OCI-LY7 (cell line): ENCODE data around the gene SETBP1.

Experiments used
- EZH2phosphoT487 ChIP-seq: fragments of 200-600 bp; sonication (generic); IDR thresholded peaks from 2 replicates; pipeline ENCODE4 v1.6.1; 2018; ENCODE audit warnings: low read depth, borderline replicate concordance, mild to moderate bottlenecking, mixed run types, antibody characterized with exemption, low read length, moderate library complexity, mixed read lengths
- TF ChIP-seq, protein P1 (sequence below): fragments of 200-600 bp; sonication (generic); conservative IDR thresholded peaks from 2 replicates; pipeline ENCODE4 v1.5.1; 2014; ENCODE audit warnings: mild to moderate bottlenecking, antibody characterized with exemption, low read length, moderate library complexity, mixed read lengths

DNA sequence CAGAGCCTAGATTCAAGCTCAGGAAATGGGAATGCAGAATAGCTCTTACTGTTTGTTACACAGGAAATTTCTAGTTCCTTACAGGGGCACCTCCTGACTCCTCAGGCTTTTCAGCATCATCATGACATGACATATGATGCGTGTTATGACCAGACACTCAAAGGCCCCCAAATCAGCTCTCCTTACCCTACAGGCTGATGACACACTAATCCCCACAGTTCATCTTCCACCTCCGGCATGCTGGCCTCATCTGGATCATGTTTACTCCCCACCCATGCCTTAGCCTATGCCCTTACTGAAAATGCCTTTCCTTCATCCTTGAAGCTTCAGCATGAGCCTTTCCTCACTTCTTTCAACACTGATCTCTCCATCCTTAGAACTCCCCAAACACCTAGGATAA lies 356.9 kb downstream of the SETBP1 start:
- TF ChIP-seq, protein P1, sequence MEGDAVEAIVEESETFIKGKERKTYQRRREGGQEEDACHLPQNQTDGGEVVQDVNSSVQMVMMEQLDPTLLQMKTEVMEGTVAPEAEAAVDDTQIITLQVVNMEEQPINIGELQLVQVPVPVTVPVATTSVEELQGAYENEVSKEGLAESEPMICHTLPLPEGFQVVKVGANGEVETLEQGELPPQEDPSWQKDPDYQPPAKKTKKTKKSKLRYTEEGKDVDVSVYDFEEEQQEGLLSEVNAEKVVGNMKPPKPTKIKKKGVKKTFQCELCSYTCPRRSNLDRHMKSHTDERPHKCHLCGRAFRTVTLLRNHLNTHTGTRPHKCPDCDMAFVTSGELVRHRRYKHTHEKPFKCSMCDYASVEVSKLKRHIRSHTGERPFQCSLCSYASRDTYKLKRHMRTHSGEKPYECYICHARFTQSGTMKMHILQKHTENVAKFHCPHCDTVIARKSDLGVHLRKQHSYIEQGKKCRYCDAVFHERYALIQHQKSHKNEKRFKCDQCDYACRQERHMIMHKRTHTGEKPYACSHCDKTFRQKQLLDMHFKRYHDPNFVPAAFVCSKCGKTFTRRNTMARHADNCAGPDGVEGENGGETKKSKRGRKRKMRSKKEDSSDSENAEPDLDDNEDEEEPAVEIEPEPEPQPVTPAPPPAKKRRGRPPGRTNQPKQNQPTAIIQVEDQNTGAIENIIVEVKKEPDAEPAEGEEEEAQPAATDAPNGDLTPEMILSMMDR, result no peak
- no peak for TF ChIP-seq EZH2phosphoT487
